Activated effector memory CD4-positive, alpha-beta T cell treated with anti-CD3 and anti-CD28 coated beads, Interleukin-2, amount 50 U/mL, for 16 hours (primary cell): Measurements from ENCODE around the gene XDH.

Source experiments
- DNase-seq: peaks from one replicate; pipeline ENCODE4 v3.0.0-alpha.2; 2020

Gene XDH

GRCh38 chr2:31363956-31364750 lies 50.4 kb downstream of the XDH start:
- no peak for DNase-seq

GRCh38 chr2:31362581-31362980 lies 52.0 kb downstream of the XDH start:
- DNase-seq: no peak

GRCh38 chr2:31359229-31359628 lies 55.3 kb downstream of the XDH start:
- no peak for DNase-seq

GRCh38 chr2:31354837-31355236 lies 59.7 kb downstream of the XDH start:
- DNase-seq: no peak

GRCh38 chr2:31353179-31353578 lies 61.4 kb downstream of the XDH start:
- no peak for DNase-seq

GRCh38 chr2:31349684-31350083 lies 64.9 kb downstream of the XDH start:
- DNase-seq: no peak

GRCh38 chr2:31349160-31349559 lies 65.4 kb downstream of the XDH start:
- no peak for DNase-seq

GRCh38 chr2:31348618-31349017 lies 65.9 kb downstream of the XDH start:
- DNase-seq: no peak

GRCh38 chr2:31347750-31348149 lies 66.8 kb downstream of the XDH start:
- DNase-seq: no peak

- DNase-seq: no peak
These were observed 67.2 kb downstream of the XDH start for GRCh38 chr2:31347319-31347718.

GRCh38 chr2:31344447-31344846 lies 70.1 kb downstream of the XDH start:
- no peak for DNase-seq

- DNase-seq: no peak
These were observed 73.2 kb downstream of the XDH start for GRCh38 chr2:31341351-31341750.

GRCh38 chr2:31339696-31340095 lies 74.8 kb downstream of the XDH start:
- DNase-seq: no peak

- no peak for DNase-seq
These were observed 76.7 kb downstream of the XDH start for GRCh38 chr2:31337860-31338259.

- no peak for DNase-seq
These were observed 77.3 kb downstream of the XDH start for GRCh38 chr2:31337197-31337596.

- DNase-seq: no peak
These were observed 78.5 kb downstream of the XDH start for GRCh38 chr2:31335921-31336585.

- DNase-seq: no peak
These were observed 80.1 kb downstream of the XDH start for GRCh38 chr2:31334311-31335026.

- DNase-seq: peak; percentile 91
These were observed 80.9 kb downstream of the XDH start for GRCh38 chr2:31333527-31334183.

- DNase-seq: no peak
These were observed 81.5 kb downstream of the XDH start for GRCh38 chr2:31333046-31333445.

- DNase-seq: no peak
These were observed 82.0 kb downstream of the XDH start for GRCh38 chr2:31332521-31332920.

- DNase-seq: no peak
These were observed 83.4 kb downstream of the XDH start for GRCh38 chr2:31331156-31331555.

- DNase-seq: no peak
These were observed 85.4 kb downstream of the XDH start for GRCh38 chr2:31329081-31329625.

- DNase-seq: no peak
These were observed 86.5 kb downstream of the XDH start for GRCh38 chr2:31328026-31328425.
